ENCODE measurements around the gene ATAD3B.
"Not testable (repeated sequence)": the region's sequence is repeated elsewhere in the genome, so short reads cannot be mapped to it uniquely, and the experiment has no call there.

- not testable (repeated sequence) for TF ChIP-seq EZH2 (IDR thresholded peaks at IDR 0.05); POLR2AphosphoS5 (IDR thresholded peaks at IDR 0.05; ENCODE audit: borderline replicate concordance, low read depth, low read length)
These were observed 40.9 kb downstream of the ATAD3B start for GRCh38 chr1:1512425-1512824.
